IMR-90 (cell line): ENCODE data around the gene USP6NL. TPM values are rescaled to one million over a fixed set of nuclear protein-coding genes. Genes with fewer than 3 reads are reported as not detected.

ENCODE experiments used
- ATAC-seq: fragments of 200-7000 bp; cut with Tn5 transposase; 2 replicates; pipeline ENCODE4 v1.9.1; 2020; ENCODE audit warnings: low read depth, mild to moderate bottlenecking, moderate library complexity
- BruUV-seq: library from RNA; stranded (reverse); fragments of 400-500 nt; replicated peaks from 2 replicates; lab custom pipeline; 2021; lab: Mats Ljungman, UMichigan
- CTCF ChIA-PET: fragments of 300-600 bp; formaldehyde crosslinking; extraction: SDS; loops from one replicate; lab custom pipeline; 2021; ENCODE audit warnings: antibody characterized with exemption; lab: Yijun Ruan, JAX
- POLR2A ChIA-PET: fragments of 300-600 bp; sonication (Branson Sonifier 250); formaldehyde crosslinking; loops from one replicate; lab custom pipeline; 2022; ENCODE audit warnings: antibody characterized with exemption; ENCODE audit not compliant: unreplicated experiment; lab: Charles Lee
- DNase-seq: peaks from one replicate; pipeline ENCODE4 v3.0.0; 2013
- H2AFZ ChIP-seq: replicated peaks from 2 replicates; pipeline ENCODE3; 2013; ENCODE audit warnings: low read length, mild to moderate bottlenecking; ENCODE audit not compliant: poor library complexity
- H2AK5ac ChIP-seq: 2 replicates; pipeline ENCODE4 v1.6.1; 2013; ENCODE audit warnings: low read depth, low read length, inconsistent platforms
- H2AK9ac ChIP-seq: replicated peaks from 2 replicates; pipeline ENCODE3; 2013; ENCODE audit warnings: mild to moderate bottlenecking, low read depth, low read length, moderate library complexity; ENCODE audit not compliant: poor library complexity
- H2BK120ac ChIP-seq: 2 replicates; pipeline ENCODE4 v1.6.1; 2013; ENCODE audit warnings: low read depth, low read length, inconsistent platforms
- H2BK15ac ChIP-seq: 3 replicates; pipeline ENCODE4 v1.6.1; 2013; ENCODE audit warnings: low read depth, low read length, inconsistent platforms
- H2BK20ac ChIP-seq: 2 replicates; pipeline ENCODE4 v1.6.1; 2013; ENCODE audit warnings: low read depth, mild to moderate bottlenecking, inconsistent platforms, low read length, moderate library complexity
- H2BK5ac ChIP-seq: 2 replicates; pipeline ENCODE4 v1.6.1; 2013; ENCODE audit warnings: mild to moderate bottlenecking, low read depth, low read length, inconsistent platforms; ENCODE audit not compliant: poor library complexity, severe bottlenecking
- H3K14ac ChIP-seq: replicated peaks from 2 replicates; pipeline ENCODE4 v1.6.1; 2013; ENCODE audit warnings: low read depth, low read length, inconsistent platforms
- H3K18ac ChIP-seq: 2 replicates; pipeline ENCODE4 v1.6.1; 2013; ENCODE audit warnings: low read depth, low read length, control low read depth
- H3K23ac ChIP-seq: 2 replicates; pipeline ENCODE4 v1.6.1; 2013; ENCODE audit warnings: low read depth, low read length, inconsistent platforms
- H3K27ac ChIP-seq: 2 replicates; pipeline ENCODE4 v1.5.1; 2013; ENCODE audit warnings: mild to moderate bottlenecking, control low read depth, low read length; ENCODE audit not compliant: insufficient read depth
- H3K27me3 ChIP-seq: 2 replicates; pipeline ENCODE4 v1.6.1; 2013; ENCODE audit warnings: low read length; ENCODE audit not compliant: control insufficient read depth, insufficient read depth
- H3K36me3 ChIP-seq: 2 replicates; pipeline ENCODE4 v1.6.1; 2013; ENCODE audit warnings: low read length, mixed read lengths; ENCODE audit not compliant: control insufficient read depth, insufficient read depth
- H3K4ac ChIP-seq: 2 replicates; pipeline ENCODE4 v1.6.1; 2013; ENCODE audit warnings: low read depth, low read length, inconsistent platforms
- H3K4me1 ChIP-seq: 2 replicates; pipeline ENCODE4 v1.6.1; 2013; ENCODE audit warnings: low read length, mixed read lengths; ENCODE audit not compliant: control insufficient read depth, insufficient read depth
- H3K4me2 ChIP-seq: 2 replicates; pipeline ENCODE4 v1.6.1; 2013; ENCODE audit warnings: low read depth, mild to moderate bottlenecking, control low read depth, low read length, moderate library complexity
- H3K4me3 ChIP-seq: 2 replicates; pipeline ENCODE4 v1.5.1; 2013; ENCODE audit warnings: low read depth, mild to moderate bottlenecking, control low read depth, low read length, moderate library complexity; ENCODE audit not compliant: insufficient read depth
- H3K56ac ChIP-seq: 2 replicates; pipeline ENCODE4 v1.6.1; 2013; ENCODE audit warnings: low read length, inconsistent platforms; ENCODE audit not compliant: insufficient read depth; ENCODE audit errors: extremely low read depth
- H3K79me1 ChIP-seq, 2 experiments: 2 replicates each; pipeline ENCODE4 v1.6.1; 2013; ENCODE audit warnings: low read length in 2 of 2, inconsistent platforms in 1 of 2, low read depth in 1 of 2
- H3K9ac ChIP-seq: 2 replicates; pipeline ENCODE4 v1.6.1; 2013; ENCODE audit warnings: low read depth, low read length, control low read depth
- H3K9me1 ChIP-seq: 2 replicates; pipeline ENCODE4 v1.6.1; 2013; ENCODE audit warnings: low read length, inconsistent platforms; ENCODE audit not compliant: insufficient read depth
- H3K9me3 ChIP-seq: 2 replicates; pipeline ENCODE4 v1.6.1; 2013; ENCODE audit warnings: low read length; ENCODE audit not compliant: control insufficient read depth, insufficient read depth
- H4K20me1 ChIP-seq: 2 replicates; pipeline ENCODE4 v1.6.1; 2013; ENCODE audit warnings: low read length, inconsistent platforms; ENCODE audit not compliant: insufficient read depth
- H4K5ac ChIP-seq: 2 replicates; pipeline ENCODE4 v1.6.1; 2013; ENCODE audit warnings: mild to moderate bottlenecking, low read depth, low read length, control low read depth
- H4K8ac ChIP-seq, 2 experiments: 2 replicates each; pipeline ENCODE4 v1.6.1; 2013; ENCODE audit warnings: low read depth in 2 of 2, low read length in 2 of 2, control low read depth in 1 of 2, inconsistent platforms in 1 of 2
- H4K91ac ChIP-seq: 2 replicates; pipeline ENCODE4 v1.6.1; 2013; ENCODE audit warnings: low read depth, low read length, inconsistent platforms; ENCODE audit not compliant: insufficient read depth
- CEBPB ChIP-seq: IDR thresholded peaks from 2 replicates; pipeline ENCODE4 v1.6.1; 2012; ENCODE audit warnings: low read depth, low read length, improper control_type of control experiment
- FOS ChIP-seq: fragments of 150-350 bp; IDR thresholded peaks from 2 replicates; pipeline ENCODE4 v1.6.1; 2016; ENCODE audit warnings: low read depth, low read length
- MAFK ChIP-seq: IDR thresholded peaks from 2 replicates; pipeline ENCODE4 v1.6.1; 2012; ENCODE audit warnings: low read depth, low read length, improper control_type of control experiment
- MXI1 ChIP-seq: IDR thresholded peaks from 2 replicates; pipeline ENCODE4 v1.6.1; 2012; ENCODE audit warnings: low read depth, mild to moderate bottlenecking, low read length, moderate library complexity, borderline replicate concordance
- NFE2L2 ChIP-seq: fragments of 150-350 bp; IDR thresholded peaks from 2 replicates; pipeline ENCODE4 v1.6.1; 2016; ENCODE audit warnings: low read depth, mild to moderate bottlenecking, low read length
- POLR2A ChIP-seq: IDR thresholded peaks from 2 replicates; pipeline ENCODE4 v1.6.1; 2012; ENCODE audit warnings: mild to moderate bottlenecking, low read depth, low read length
- WGBS, 2 experiments: methylation state at CpG; one replicate each; pipeline versions ENCODE4 v1.1.5 to v1.1.7; 2013; ENCODE audit warnings: missing lambda C conversion rate in 2 of 2; ENCODE audit not compliant: insufficient read length in 1 of 2; ENCODE audit errors: extremely low coverage in 2 of 2; 5-methylcytosine and 5-hydroxymethylcytosine counted together
- dilution Hi-C: fragments of 300-500 bp; cut with HindIII; formaldehyde crosslinking; loops from one replicate; pipeline ENCODE4 v1.14.3; 2018; ENCODE audit warnings: low sequenced_read_pairs; ENCODE audit not compliant: unreplicated experiment
- in situ Hi-C: fragments of 300-500 bp; cut with MboI; formaldehyde crosslinking; loops from 3 replicates; pipeline ENCODE4 v1.14.3; 2019; ENCODE audit warnings: low sequenced_read_pairs, inconsistent platforms, mixed read lengths
- intact Hi-C: fragments of 100-400 bp; cut with micrococcal nuclease; formaldehyde crosslinking; loops from 2 replicates; pipeline ENCODE4 v1.10.0; 2022
- polyA plus RNA-seq, 3 experiments: library from polyadenylated mRNA; depleted of rRNA; stranded (reverse); fragments of >200 nt; gene quantifications; 2 replicates each; pipeline ENCODE4 v1.2.3, GENCODE V29; 2012; ENCODE audit warnings: low replicate concordance in 1 of 3
- total RNA-seq: library from RNA; depleted of rRNA; stranded (reverse); fragments of >200 nt; gene quantifications from 2 replicates; pipeline ENCODE4 v1.2.3, GENCODE V29; 2012
- TF ChIP-seq, protein P1 (sequence below): fragments of 150-350 bp; IDR thresholded peaks from 2 replicates; pipeline ENCODE4 v1.6.1; 2017; ENCODE audit warnings: mild to moderate bottlenecking, antibody characterized with exemption, low read length, low read depth
- TF ChIP-seq, protein P2 (sequence below): conservative IDR thresholded peaks from 2 replicates; pipeline ENCODE4 v1.5.1; 2012; ENCODE audit warnings: mild to moderate bottlenecking, low read depth, low read length, improper control_type of control experiment

Gene USP6NL
- total and polyA plus RNA-seq, 2 of the 4 experiments (the other 2 are of a cell fraction): 7.8 to 9.1 TPM

DNA sequence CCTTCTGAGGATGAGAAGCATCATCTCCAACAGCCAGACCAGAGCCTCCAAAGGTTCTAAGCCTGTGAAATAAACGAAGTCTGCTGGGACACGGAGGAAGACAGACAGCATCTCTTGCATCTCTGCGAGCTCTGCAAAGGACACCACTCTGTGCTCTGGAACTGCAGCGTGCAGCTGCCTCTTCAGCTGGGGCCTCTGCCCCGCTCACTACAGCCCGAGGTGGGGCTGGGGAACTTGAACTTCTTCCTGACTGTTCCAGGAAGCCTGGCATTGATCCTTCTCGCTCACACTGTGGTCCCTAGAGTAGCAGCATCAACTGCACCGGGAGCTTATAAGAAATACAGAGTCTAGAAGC, 163.3 kb downstream of the USP6NL start:
- Histone ChIP-seq H3K4ac (no peak overlapping the region), H2BK120ac (no peak overlapping the region), H3K4me1 (no peaks in the 10 kb centered on the region), H3K4me3 (no peak overlapping the region), H2BK5ac (no peak overlapping the region), H3K9ac (no peak overlapping the region), H3K18ac (no peak overlapping the region), H2AFZ (no peak overlapping the region), H3K79me1 (no peaks in the 10 kb centered on the region), H3K23ac (no peak overlapping the region), H4K91ac (no peak overlapping the region), H3K27me3 (peaks cover 9% of the 10 kb centered on the region; the same call in 1 of the 2 replicates), H2AK9ac (no peak overlapping the region), H3K4me2 (no peak overlapping the region; the same call in 1 of the 2 replicates), H3K9me3 (no peaks in the 10 kb centered on the region), H3K14ac (no peak overlapping the region), H2BK20ac (no peak overlapping the region), H3K9me1 (no peaks in the 10 kb centered on the region), H3K27ac (no peak overlapping the region), H4K20me1 (no peaks in the 10 kb centered on the region), H2BK15ac (no peak overlapping the region), H3K36me3 (no peaks in the 10 kb centered on the region), H2AK5ac (no peak overlapping the region), H4K8ac (no peak overlapping the region), H3K56ac (no peak overlapping the region), H4K5ac (no peak overlapping the region)
- no CpG with 5 or more reads among the region's 8 CpGs for WGBS, 2 experiments
- dilution Hi-C loops: no loop called here
- DNase-seq: no peak
- intact Hi-C loops: no loop called here
- ATAC-seq: no peak
- ChIA-PET POLR2A (no interaction called here), CTCF (no interaction called here)
- TF ChIP-seq, protein P1, sequence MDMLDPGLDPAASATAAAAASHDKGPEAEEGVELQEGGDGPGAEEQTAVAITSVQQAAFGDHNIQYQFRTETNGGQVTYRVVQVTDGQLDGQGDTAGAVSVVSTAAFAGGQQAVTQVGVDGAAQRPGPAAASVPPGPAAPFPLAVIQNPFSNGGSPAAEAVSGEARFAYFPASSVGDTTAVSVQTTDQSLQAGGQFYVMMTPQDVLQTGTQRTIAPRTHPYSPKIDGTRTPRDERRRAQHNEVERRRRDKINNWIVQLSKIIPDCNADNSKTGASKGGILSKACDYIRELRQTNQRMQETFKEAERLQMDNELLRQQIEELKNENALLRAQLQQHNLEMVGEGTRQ: no peak
- TF ChIP-seq, protein P2, sequence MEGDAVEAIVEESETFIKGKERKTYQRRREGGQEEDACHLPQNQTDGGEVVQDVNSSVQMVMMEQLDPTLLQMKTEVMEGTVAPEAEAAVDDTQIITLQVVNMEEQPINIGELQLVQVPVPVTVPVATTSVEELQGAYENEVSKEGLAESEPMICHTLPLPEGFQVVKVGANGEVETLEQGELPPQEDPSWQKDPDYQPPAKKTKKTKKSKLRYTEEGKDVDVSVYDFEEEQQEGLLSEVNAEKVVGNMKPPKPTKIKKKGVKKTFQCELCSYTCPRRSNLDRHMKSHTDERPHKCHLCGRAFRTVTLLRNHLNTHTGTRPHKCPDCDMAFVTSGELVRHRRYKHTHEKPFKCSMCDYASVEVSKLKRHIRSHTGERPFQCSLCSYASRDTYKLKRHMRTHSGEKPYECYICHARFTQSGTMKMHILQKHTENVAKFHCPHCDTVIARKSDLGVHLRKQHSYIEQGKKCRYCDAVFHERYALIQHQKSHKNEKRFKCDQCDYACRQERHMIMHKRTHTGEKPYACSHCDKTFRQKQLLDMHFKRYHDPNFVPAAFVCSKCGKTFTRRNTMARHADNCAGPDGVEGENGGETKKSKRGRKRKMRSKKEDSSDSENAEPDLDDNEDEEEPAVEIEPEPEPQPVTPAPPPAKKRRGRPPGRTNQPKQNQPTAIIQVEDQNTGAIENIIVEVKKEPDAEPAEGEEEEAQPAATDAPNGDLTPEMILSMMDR: no peak
- TF ChIP-seq FOS (no peak), NFE2L2 (no peak), MXI1 (no peak), MAFK (no peak), CEBPB (no peak), POLR2A (no peak)
- in situ Hi-C loops: no loop called here
- BruUV-seq: no TSS peak
